ENCODE data around the gene COL23A1.

COL23A1 gene

DNA sequence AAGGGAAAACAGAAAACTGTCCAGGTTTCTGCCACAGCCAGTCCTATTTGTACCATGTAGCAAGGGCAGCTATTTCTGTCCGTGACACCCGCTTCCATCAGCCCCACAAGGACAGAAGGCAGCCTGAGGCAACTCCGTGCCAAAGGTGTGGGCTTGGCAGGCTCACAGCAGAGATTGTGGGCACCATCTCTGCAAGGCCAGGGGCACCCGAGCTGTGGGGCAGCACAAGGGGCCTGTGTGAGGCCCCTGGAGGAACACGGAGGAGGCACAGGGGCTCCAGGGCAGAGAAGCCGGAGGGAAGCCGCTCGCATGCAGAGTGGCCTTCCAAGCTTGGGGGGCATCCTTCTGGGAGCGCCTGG is 43.5 kb downstream of the COL23A1 start:
- in situ Hi-C loops (cut with MboI; ENCODE audit: low pct_unique_long_range_greater_than_20kb, low sequenced_read_pairs, unreplicated experiment): no loop called here
- no peak for DNase-seq (ENCODE audit: low spot score)
- TF ChIP-seq, protein P1, sequence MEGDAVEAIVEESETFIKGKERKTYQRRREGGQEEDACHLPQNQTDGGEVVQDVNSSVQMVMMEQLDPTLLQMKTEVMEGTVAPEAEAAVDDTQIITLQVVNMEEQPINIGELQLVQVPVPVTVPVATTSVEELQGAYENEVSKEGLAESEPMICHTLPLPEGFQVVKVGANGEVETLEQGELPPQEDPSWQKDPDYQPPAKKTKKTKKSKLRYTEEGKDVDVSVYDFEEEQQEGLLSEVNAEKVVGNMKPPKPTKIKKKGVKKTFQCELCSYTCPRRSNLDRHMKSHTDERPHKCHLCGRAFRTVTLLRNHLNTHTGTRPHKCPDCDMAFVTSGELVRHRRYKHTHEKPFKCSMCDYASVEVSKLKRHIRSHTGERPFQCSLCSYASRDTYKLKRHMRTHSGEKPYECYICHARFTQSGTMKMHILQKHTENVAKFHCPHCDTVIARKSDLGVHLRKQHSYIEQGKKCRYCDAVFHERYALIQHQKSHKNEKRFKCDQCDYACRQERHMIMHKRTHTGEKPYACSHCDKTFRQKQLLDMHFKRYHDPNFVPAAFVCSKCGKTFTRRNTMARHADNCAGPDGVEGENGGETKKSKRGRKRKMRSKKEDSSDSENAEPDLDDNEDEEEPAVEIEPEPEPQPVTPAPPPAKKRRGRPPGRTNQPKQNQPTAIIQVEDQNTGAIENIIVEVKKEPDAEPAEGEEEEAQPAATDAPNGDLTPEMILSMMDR (IDR thresholded peaks at IDR 0.05; ENCODE audit: extremely low read depth, insufficient read depth, missing control alignments): no peak

DNA sequence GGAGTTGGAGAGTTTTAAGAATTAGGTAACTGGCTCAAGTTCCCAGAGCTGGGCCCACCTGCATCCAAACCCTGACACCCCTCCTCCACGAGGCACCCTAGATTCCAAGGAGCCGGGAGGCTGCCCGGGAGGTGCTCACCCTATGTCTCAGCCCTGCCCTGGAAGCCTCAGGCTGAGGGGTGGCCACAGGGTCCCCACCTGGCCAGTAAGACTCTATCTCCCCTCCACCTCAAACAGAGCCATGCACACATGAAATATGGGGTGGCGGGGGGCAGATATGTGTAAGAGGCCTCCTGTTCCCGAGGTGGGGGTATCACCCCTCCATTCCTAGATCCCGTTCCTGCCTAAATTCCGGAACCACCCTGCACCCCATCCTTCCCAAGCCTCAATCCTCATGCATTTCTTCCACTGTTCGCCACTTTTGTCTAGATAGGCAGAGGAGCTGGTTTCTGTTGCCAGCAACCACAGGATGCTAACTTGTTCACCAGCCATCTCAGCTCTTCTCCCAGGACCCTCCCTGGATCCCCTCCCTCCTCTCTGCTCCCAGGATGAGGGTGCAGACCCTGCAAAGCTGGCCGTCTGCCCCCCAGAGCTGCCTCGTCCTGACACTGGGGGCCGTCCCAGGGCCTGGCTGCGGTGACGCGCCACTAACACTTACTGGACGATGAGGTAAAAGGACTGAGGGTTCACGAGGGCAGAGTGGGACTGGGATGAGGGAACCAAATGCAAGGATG is 44.1 kb downstream of the COL23A1 start:
- in situ Hi-C loops (cut with MboI; ENCODE audit: low pct_unique_long_range_greater_than_20kb, low sequenced_read_pairs, unreplicated experiment): no loop called here
- DNase-seq (ENCODE audit: low spot score): no peak
- TF ChIP-seq, protein P1 (IDR thresholded peaks at IDR 0.05; ENCODE audit: extremely low read depth, insufficient read depth, missing control alignments): no peak

DNA sequence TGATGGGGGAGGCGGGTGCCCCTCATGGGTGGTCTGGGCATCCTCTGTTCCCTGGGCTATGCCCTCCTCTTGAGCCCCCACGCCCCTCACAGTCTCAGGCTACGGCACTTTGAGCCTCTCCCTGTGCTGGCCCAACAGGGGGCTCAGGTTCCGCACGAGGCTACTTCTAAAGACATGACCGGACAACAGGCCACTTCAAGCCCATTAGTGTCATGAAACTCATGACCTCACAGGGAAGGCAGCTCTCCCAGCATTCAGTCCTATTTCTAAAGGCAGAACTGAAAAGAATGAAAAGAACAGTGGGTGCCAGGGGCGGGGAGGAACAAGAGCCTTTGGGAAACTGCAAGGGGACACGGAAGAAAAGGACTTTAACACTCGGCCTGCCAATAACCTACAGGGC is 45.0 kb downstream of the COL23A1 start:
- TF ChIP-seq, protein P1 (IDR thresholded peaks at IDR 0.05; ENCODE audit: extremely low read depth, insufficient read depth, missing control alignments): no peak
- no peak for DNase-seq (ENCODE audit: low spot score)
- in situ Hi-C loops (cut with MboI; ENCODE audit: low pct_unique_long_range_greater_than_20kb, low sequenced_read_pairs, unreplicated experiment): no loop called here

DNA sequence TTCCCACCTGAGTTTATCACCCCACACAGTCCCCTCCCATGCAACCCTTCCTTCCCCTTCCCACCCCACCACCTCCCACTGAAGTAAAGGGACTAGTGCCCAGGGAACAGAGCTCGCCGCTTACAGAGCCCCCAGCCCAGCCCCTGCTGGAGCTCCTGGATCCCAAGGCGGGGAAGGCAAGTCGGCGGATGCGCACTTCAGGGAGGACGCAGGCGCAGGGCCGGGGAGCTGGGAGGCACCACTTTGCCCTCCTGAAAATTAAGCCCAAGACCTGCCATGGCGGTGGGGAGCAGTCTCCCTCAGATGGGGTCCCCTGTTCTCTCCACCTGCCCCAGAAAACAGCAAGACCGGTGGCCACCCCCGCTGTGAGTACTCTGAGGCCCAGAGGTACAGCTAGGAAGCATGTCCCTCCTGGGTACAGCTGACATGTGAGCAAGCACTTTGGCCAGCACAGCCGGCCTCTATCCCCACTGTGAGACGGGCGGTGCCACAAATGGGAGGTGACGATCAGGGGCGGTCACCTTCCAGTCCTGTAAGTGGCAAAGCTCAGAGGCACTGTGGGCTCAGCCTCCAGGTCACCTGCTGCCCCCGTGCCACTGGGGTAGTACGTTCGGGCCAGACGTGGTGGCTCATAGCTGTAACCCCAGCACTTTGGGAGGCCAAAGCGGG is 45.9 kb downstream of the COL23A1 start:
- TF ChIP-seq, protein P1 (IDR thresholded peaks at IDR 0.05; ENCODE audit: extremely low read depth, insufficient read depth, missing control alignments): no peak
- DNase-seq (ENCODE audit: low spot score): no peak
- in situ Hi-C loops (cut with MboI; ENCODE audit: low pct_unique_long_range_greater_than_20kb, low sequenced_read_pairs, unreplicated experiment): no loop called here

DNA sequence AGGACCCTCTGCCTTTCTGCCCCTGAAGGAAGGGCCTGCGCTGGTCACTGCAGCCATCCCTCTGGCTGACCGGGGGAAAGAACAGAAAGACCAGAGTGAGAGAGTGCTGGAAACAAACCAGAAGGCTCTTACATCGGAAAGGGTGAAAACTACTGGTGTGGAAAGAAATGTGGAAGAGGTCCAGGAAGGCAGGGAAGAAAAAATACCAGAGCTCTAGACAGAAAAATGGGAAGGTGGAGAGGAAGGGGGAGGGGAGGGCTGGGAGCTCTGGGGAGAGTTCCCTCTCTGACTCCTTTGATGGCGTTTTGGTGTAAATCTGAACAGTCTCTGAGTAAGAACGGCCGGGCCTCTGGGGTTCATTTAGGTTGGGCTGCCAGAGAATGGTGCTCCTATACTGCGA is 47.7 kb downstream of the COL23A1 start:
- TF ChIP-seq, protein P1 (IDR thresholded peaks at IDR 0.05; ENCODE audit: extremely low read depth, insufficient read depth, missing control alignments): no peak
- DNase-seq (ENCODE audit: low spot score): no peak
- in situ Hi-C loops (cut with MboI; ENCODE audit: low pct_unique_long_range_greater_than_20kb, low sequenced_read_pairs, unreplicated experiment): no loop called here

DNA sequence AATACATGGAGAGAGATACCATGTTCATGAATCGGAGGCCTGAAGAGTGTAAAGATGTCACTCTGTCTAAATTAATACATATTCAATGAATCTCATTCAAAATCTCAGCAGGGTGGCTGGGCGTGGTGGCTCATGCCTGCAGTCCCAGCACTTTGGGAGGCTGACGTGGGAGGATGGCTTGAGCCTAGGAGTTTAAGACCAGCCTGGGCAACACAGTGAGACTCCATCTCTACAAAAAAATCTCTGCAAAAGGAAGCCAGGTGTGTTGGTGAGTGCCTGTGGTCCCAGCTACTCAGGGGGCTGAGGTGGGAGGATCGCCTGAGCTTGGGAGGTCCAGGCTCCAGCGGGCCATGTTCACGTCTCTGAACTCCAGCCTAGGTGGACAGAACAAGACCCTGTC is 49.7 kb downstream of the COL23A1 start:
- TF ChIP-seq, protein P1 (IDR thresholded peaks at IDR 0.05; ENCODE audit: extremely low read depth, insufficient read depth, missing control alignments): no peak
- no peak for DNase-seq (ENCODE audit: low spot score)
- in situ Hi-C loops (cut with MboI; ENCODE audit: low pct_unique_long_range_greater_than_20kb, low sequenced_read_pairs, unreplicated experiment): no loop called here

Data from GM13977 (cell line).